CD8-positive, alpha-beta memory T cell (primary cell): ENCODE measurements around the gene OR5T2. TPM values are rescaled to one million over a fixed set of nuclear protein-coding genes. Genes with fewer than 3 reads are reported as not detected.
"Not testable (repeated sequence)": the region's sequence is repeated elsewhere in the genome, so short reads cannot be mapped to it uniquely, and the experiment has no call there.

Experiments used
- CTCF ChIA-PET: fragments of 350-600 bp; sonication (Branson Sonifier 250); formaldehyde crosslinking; loops from one replicate; lab custom pipeline; 2021; ENCODE audit warnings: antibody characterized with exemption; lab: Charles Lee
- POLR2A ChIA-PET: fragments of 350-600 bp; sonication (Branson Sonifier 250); formaldehyde crosslinking; loops from one replicate; lab custom pipeline; 2021; ENCODE audit warnings: antibody characterized with exemption; lab: Charles Lee
- DNase-seq, 5 donors: peaks; one replicate each; pipeline versions ENCODE4 v3.0.0 to v3.0.0-alpha.2; 2020 to 2022; ENCODE audit warnings: mixed read lengths in 1 of 5
- H3K27ac ChIP-seq: one replicate; pipeline ENCODE4 v1.7.0; 2013; ENCODE audit warnings: low read depth, mild to moderate bottlenecking, low read length, moderate library complexity
- H3K27me3 ChIP-seq: 2 replicates; pipeline ENCODE4 v1.7.0; 2013; ENCODE audit warnings: low read length, mild to moderate bottlenecking; ENCODE audit not compliant: insufficient read depth, poor library complexity, severe bottlenecking
- H3K36me3 ChIP-seq: 2 replicates; pipeline ENCODE4 v1.7.0; 2013; ENCODE audit warnings: mild to moderate bottlenecking, low read length, moderate library complexity; ENCODE audit not compliant: insufficient read depth
- H3K4me1 ChIP-seq: 2 replicates; pipeline ENCODE4 v1.7.0; 2013; ENCODE audit warnings: mild to moderate bottlenecking, low read length, moderate library complexity; ENCODE audit not compliant: insufficient read depth
- H3K4me3 ChIP-seq: 2 replicates; pipeline ENCODE4 v1.7.0; 2013; ENCODE audit warnings: mild to moderate bottlenecking, low read length
- H3K9me3 ChIP-seq: 2 replicates; pipeline ENCODE4 v1.7.0; 2013; ENCODE audit warnings: mild to moderate bottlenecking, low read length
- H3K27ac Mint-ChIP-seq, 8 donors: one replicate each; pipeline ENCODE4 v1.8.0; 2020 to 2021; ENCODE audit warnings: mixed read lengths in 8 of 8, mild to moderate bottlenecking in 6 of 8, inconsistent platforms in 3 of 8, moderate library complexity in 3 of 8
- H3K27me3 Mint-ChIP-seq, 2 donors: one replicate each; pipeline ENCODE4 v1.8.0; 2020 to 2021; ENCODE audit warnings: mixed read lengths in 2 of 2, mild to moderate bottlenecking in 1 of 2, moderate library complexity in 1 of 2
- H3K36me3 Mint-ChIP-seq, 3 donors: one replicate each; pipeline ENCODE4 v1.8.0; 2020 to 2021; ENCODE audit warnings: mixed read lengths in 3 of 3, inconsistent platforms in 1 of 3, mild to moderate bottlenecking in 1 of 3
- H3K4me1 Mint-ChIP-seq, 3 donors: one replicate each; pipeline ENCODE4 v1.8.0; 2020 to 2021; ENCODE audit warnings: mixed read lengths in 3 of 3, inconsistent platforms in 1 of 3, mild to moderate bottlenecking in 1 of 3
- H3K4me3 Mint-ChIP-seq, 7 donors: one replicate each; pipeline ENCODE4 v1.8.0; 2020 to 2021; ENCODE audit warnings: mixed read lengths in 7 of 7, mild to moderate bottlenecking in 6 of 7, moderate library complexity in 4 of 7, inconsistent platforms in 2 of 7
- H3K9me3 Mint-ChIP-seq, 5 donors: one replicate each; pipeline ENCODE4 v1.8.0; 2020 to 2022; ENCODE audit warnings: mixed read lengths in 5 of 5, mild to moderate bottlenecking in 3 of 5, moderate library complexity in 2 of 5, inconsistent platforms in 1 of 5
- polyA plus RNA-seq: library from polyadenylated mRNA; unstranded; fragments of 300-500 nt; fragmentation: Illumina TruSeq; gene quantifications from one replicate; pipeline ENCODE4 v1.2.3, GENCODE V29; 2021
- total RNA-seq, 2 experiments: library from RNA; stranded (reverse); gene quantifications; one replicate each; pipeline ENCODE4 v1.2.3, GENCODE V29; 2021

OR5T2 gene
- not detected for total RNA-seq
- not detected for polyA plus RNA-seq

DNA sequence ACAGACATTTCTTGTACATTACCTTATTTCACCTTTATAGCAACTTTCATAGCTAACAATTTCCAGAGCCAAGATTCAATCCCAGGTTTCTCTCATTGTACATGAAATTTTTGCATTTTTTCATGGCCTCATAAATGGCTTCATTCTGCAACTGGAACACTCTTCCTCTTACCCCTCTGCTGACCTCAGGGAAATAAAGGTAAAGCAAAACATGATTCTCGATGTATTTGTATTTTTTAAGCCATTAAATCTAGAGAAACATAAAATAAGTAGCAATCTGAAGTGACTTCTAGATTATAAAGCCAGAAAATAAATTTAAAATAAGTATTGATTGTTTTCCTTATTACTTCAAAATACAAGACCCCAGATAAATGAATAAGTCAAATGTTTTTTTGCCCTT lies at the start of gene OR5T2:
TSS of gene OR5T2 (minus strand) at position 101 of the 400 bp plus-strand sequence. CDS start 1,193 bp downstream, outside the sequence.
- CTCF ChIA-PET, result no interaction called here
- no peaks in the 10 kb centered on the region for H3K36me3 Mint-ChIP-seq
- POLR2A ChIA-PET, result no interaction called here
- no peaks in the 10 kb centered on the region for H3K4me1 Mint-ChIP-seq
- H3K9me3 Mint-ChIP-seq, result peaks cover 5 to 42% (median 18%) of the 10 kb centered on the region in 5 donors
- H3K4me3 Mint-ChIP-seq, result no peak within 1 kb of the TSS
- H3K27ac Mint-ChIP-seq, result no peak within 1 kb of the TSS
- H3K27me3 Mint-ChIP-seq, result no peaks in the 10 kb centered on the region
- Histone ChIP-seq H3K36me3 (no peaks in the 10 kb centered on the region), H3K4me3 (no peak within 1 kb of the TSS), H3K27ac (no peak within 1 kb of the TSS), H3K27me3 (no peaks in the 10 kb centered on the region), H3K4me1 (no peaks in the 10 kb centered on the region), H3K9me3 (no peaks in the 10 kb centered on the region)
- no peak for DNase-seq

DNA sequence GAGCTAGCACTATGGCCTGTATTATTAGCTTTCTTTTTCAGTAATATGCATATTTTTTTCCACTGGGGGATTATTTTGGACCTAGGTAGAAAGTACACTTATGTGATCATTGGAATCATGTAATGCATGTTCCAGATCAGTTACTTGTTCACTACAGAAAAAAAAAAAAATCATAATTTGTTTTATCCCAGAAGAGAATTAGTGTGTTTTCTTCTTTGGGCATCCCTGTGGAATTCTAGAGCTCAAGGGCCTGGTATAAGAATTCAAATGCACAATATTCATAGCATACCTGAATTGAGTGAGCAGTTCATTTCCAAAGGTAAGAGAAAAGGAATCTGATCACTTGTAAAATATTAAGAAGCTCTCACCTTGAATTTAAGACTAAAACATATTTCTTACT lies 39.8 kb upstream of the OR5T2 start, which contains the start of gene OR5T1:
TSS of gene OR5T1 (plus strand) at position 301 of the 400 bp plus-strand sequence. CDS start 1,485 bp downstream, outside the sequence.
- no peaks in the 10 kb centered on the region for H3K27me3 ChIP-seq
- Mint-ChIP-seq H3K4me1 (no peaks in the 10 kb centered on the region), H3K9me3 (peaks cover 3 to 28% (median 17%) of the 10 kb centered on the region in 5 donors), H3K27ac (no peak within 1 kb of the TSS), H3K4me3 (no peak within 1 kb of the TSS), H3K36me3 (no peaks in the 10 kb centered on the region), H3K27me3 (no peaks in the 10 kb centered on the region)
- DNase-seq, result no peak
- H3K36me3 ChIP-seq, result no peaks in the 10 kb centered on the region
- CTCF ChIA-PET, result no interaction called here
- no peak within 1 kb of the TSS for H3K27ac ChIP-seq
- H3K4me3 ChIP-seq, result no peak within 1 kb of the TSS
- no peaks in the 10 kb centered on the region for H3K9me3 ChIP-seq
- H3K4me1 ChIP-seq, result no peaks in the 10 kb centered on the region
- POLR2A ChIA-PET, result no interaction called here

- Histone ChIP-seq H3K4me1 (no peaks in the 10 kb centered on the region), H3K4me3 (no peak overlapping the region), H3K27me3 (no peaks in the 10 kb centered on the region), H3K36me3 (no peaks in the 10 kb centered on the region), H3K27ac (no peak overlapping the region), H3K9me3 (no peaks in the 10 kb centered on the region)
- no peak for DNase-seq
- ChIA-PET POLR2A (no interaction called here), CTCF (no interaction called here)
- no peak overlapping the region for H3K27ac Mint-ChIP-seq
- H3K4me1 Mint-ChIP-seq, result no peaks in the 10 kb centered on the region
- H3K4me3 Mint-ChIP-seq, result no peak overlapping the region
- no peaks in the 10 kb centered on the region for H3K27me3 Mint-ChIP-seq
- peaks cover 10 to 28% (median 19%) of the 10 kb centered on the region in 5 donors for H3K9me3 Mint-ChIP-seq
- H3K36me3 Mint-ChIP-seq, result no peaks in the 10 kb centered on the region
Observed at GRCh38 chr11:56271092-56271491, 37.0 kb upstream of the OR5T2 start.

GRCh38 chr11:56251954-56252353 lies 17.9 kb upstream of the OR5T2 start, which contains the start of gene OR5T3:
Gene OR5T3 (plus strand): TSS chr11:56252254. CDS start chr11:56252254, 0 bp downstream.
- H3K9me3 Mint-ChIP-seq, result peaks cover 6 to 21% (median 14%) of the 10 kb centered on the region in 5 donors
- H3K4me1 Mint-ChIP-seq, result no peaks in the 10 kb centered on the region
- no peaks in the 10 kb centered on the region for H3K27me3 Mint-ChIP-seq
- no peak within 1 kb of the TSS for H3K27ac ChIP-seq
- no peak within 1 kb of the TSS for H3K4me3 Mint-ChIP-seq
- no peaks in the 10 kb centered on the region for H3K27me3 ChIP-seq
- ChIA-PET CTCF (no interaction called here), POLR2A (no interaction called here)
- H3K27ac Mint-ChIP-seq, result no peak within 1 kb of the TSS
- DNase-seq, result no peak
- H3K36me3 Mint-ChIP-seq, result peaks cover 0 to 2% (median 0%) of the 10 kb centered on the region in 3 donors
- H3K4me1 ChIP-seq, result no peaks in the 10 kb centered on the region
- H3K9me3 ChIP-seq, result no peaks in the 10 kb centered on the region
- H3K4me3 ChIP-seq, result no peak within 1 kb of the TSS
- H3K36me3 ChIP-seq, result no peaks in the 10 kb centered on the region

DNA sequence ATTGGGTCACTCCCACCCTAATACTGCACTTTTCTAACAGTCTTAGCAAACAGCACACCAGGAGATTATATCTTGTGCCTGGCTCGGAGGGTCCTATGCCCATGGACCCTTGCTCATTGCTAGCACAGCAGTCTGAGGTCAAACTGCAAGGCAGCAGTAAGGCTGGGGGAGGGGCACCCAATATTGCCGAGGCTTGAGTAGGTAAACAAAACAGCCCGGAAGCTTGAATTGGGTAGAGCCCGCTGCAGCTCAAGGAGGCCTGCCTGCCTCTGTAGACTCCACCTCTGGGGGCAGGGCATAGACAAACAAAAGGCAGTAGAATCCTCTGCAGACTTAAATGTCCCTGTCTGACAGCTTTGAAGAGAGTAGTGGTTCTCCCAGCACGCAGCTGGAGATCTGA lies 14.3 kb downstream of the OR5T2 start:
- H3K27ac Mint-ChIP-seq, H3K9me3 ChIP-seq, H3K4me1 Mint-ChIP-seq, DNase-seq, POLR2A ChIA-PET, H3K27me3 ChIP-seq, H3K27me3 Mint-ChIP-seq, H3K4me3 ChIP-seq, CTCF ChIA-PET, H3K27ac ChIP-seq, H3K36me3 Mint-ChIP-seq, H3K4me3 Mint-ChIP-seq, H3K4me1 ChIP-seq, H3K36me3 ChIP-seq: not testable (repeated sequence)
- H3K9me3 Mint-ChIP-seq, result peaks cover 3 to 52% (median 18%) of the 10 kb centered on the region in 5 donors

DNA sequence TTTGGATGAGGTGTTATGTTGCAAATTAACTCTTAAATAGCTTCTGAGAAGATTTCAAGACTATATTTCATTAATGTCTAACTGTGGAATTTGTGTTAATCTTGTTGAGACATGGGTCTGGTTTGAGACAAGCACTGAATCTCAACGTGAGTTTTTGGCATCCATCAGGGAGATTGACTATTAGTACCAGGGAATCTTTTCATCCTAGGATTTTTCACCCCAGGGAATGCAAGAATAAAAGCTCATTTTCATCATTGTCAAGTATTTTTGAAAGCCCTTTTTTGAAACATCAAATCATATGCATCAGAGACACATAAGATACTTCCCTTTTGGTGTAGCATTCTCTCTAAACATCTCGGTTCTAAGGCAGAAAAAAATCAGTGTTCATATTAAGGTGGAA lies 19.5 kb downstream of the OR5T2 start:
- no peak overlapping the region for H3K27ac Mint-ChIP-seq
- H3K4me3 Mint-ChIP-seq, result no peak overlapping the region

GRCh38 chr11:56207790-56208189 lies 26.3 kb downstream of the OR5T2 start:
- ChIA-PET CTCF (no interaction called here), POLR2A (no interaction called here)
- Histone ChIP-seq H3K27me3 (no peaks in the 10 kb centered on the region), H3K27ac (no peak overlapping the region), H3K36me3 (no peaks in the 10 kb centered on the region), H3K9me3 (no peaks in the 10 kb centered on the region), H3K4me1 (no peaks in the 10 kb centered on the region), H3K4me3 (no peak overlapping the region)
- Mint-ChIP-seq H3K36me3 (no peaks in the 10 kb centered on the region), H3K4me1 (no peaks in the 10 kb centered on the region), H3K27ac (no peak overlapping the region), H3K4me3 (no peak overlapping the region), H3K9me3 (peaks cover 7 to 48% (median 13%) of the 10 kb centered on the region in 5 donors), H3K27me3 (no peaks in the 10 kb centered on the region)
- DNase-seq, result no peak

More for the DNA sequence above, 19.5 kb downstream of the OR5T2 start:
- Histone ChIP-seq H3K4me3 (no peak overlapping the region), H3K27ac (no peak overlapping the region), H3K9me3 (no peaks in the 10 kb centered on the region), H3K36me3 (no peaks in the 10 kb centered on the region), H3K27me3 (no peaks in the 10 kb centered on the region), H3K4me1 (no peaks in the 10 kb centered on the region)
- ChIA-PET CTCF (no interaction called here), POLR2A (no interaction called here)
- peaks cover 16 to 51% (median 21%) of the 10 kb centered on the region in 5 donors for H3K9me3 Mint-ChIP-seq
- DNase-seq, result no peak
- no peaks in the 10 kb centered on the region for H3K4me1 Mint-ChIP-seq
- no peaks in the 10 kb centered on the region for H3K27me3 Mint-ChIP-seq
- H3K36me3 Mint-ChIP-seq, result no peaks in the 10 kb centered on the region

- H3K4me1 Mint-ChIP-seq, result no peaks in the 10 kb centered on the region
- H3K4me3 Mint-ChIP-seq, result no peak overlapping the region
- H3K27ac Mint-ChIP-seq, result no peak overlapping the region
- DNase-seq, result no peak
- ChIA-PET POLR2A (no interaction called here), CTCF (no interaction called here)
- H3K27me3 ChIP-seq, result no peaks in the 10 kb centered on the region
- no peaks in the 10 kb centered on the region for H3K27me3 Mint-ChIP-seq
- no peak overlapping the region for H3K27ac ChIP-seq
- H3K4me1 ChIP-seq, result no peaks in the 10 kb centered on the region
- peaks cover 3 to 29% (median 7%) of the 10 kb centered on the region in 5 donors for H3K9me3 Mint-ChIP-seq
- no peaks in the 10 kb centered on the region for H3K9me3 ChIP-seq
- no peak overlapping the region for H3K4me3 ChIP-seq
- H3K36me3 Mint-ChIP-seq, result no peaks in the 10 kb centered on the region
- H3K36me3 ChIP-seq, result no peaks in the 10 kb centered on the region
Observed at GRCh38 chr11:56197367-56197766, 36.7 kb downstream of the OR5T2 start.
